GM12878 (cell line): ENCODE results near the gene LMOD3. TPM values are rescaled to one million over a fixed set of nuclear protein-coding genes. Genes with fewer than 3 reads are reported as not detected.

ENCODE experiments used
- BACH1 ChIP-seq: fragments of 450-650 bp; IDR thresholded peaks from 2 replicates; pipeline ENCODE4 v1.6.1; 2017; ENCODE audit warnings: mild to moderate bottlenecking, borderline replicate concordance
- BHLHE40 ChIP-seq, 2 experiments: fragments of 450-650 bp in 1 of 2; IDR thresholded peaks; 2 replicates each; pipeline ENCODE4 v1.6.1; 2011 to 2017; ENCODE audit warnings: low read depth in 2 of 2, borderline replicate concordance in 1 of 2, improper control_type of control experiment in 1 of 2, low read length in 1 of 2, mild to moderate bottlenecking in 1 of 2
- BRCA1 ChIP-seq: IDR thresholded peaks from 2 replicates; pipeline ENCODE4 v1.6.1; 2011; ENCODE audit warnings: low read depth, low read length, improper control_type of control experiment
- CREB1 ChIP-seq: IDR thresholded peaks from 2 replicates; pipeline ENCODE4 v1.6.1; 2012; ENCODE audit warnings: low read depth, mild to moderate bottlenecking, inconsistent platforms
- EGR1 ChIP-seq, 2 experiments: IDR thresholded peaks; 1 replicate in 1 of 2; 2 replicates in 1 of 2; pipeline ENCODE4 v1.6.1; 2011 to 2012; ENCODE audit warnings: low read depth in 2 of 2, low read length in 2 of 2, borderline replicate concordance in 1 of 2, mild to moderate bottlenecking in 1 of 2, moderate library complexity in 1 of 2
- FOXK2 ChIP-seq: fragments of 450-650 bp; IDR thresholded peaks from 2 replicates; pipeline ENCODE4 v1.6.1; 2017; ENCODE audit warnings: mild to moderate bottlenecking, moderate library complexity
- MTA3 ChIP-seq: IDR thresholded peaks from 2 replicates; pipeline ENCODE4 v1.6.1; 2012; ENCODE audit warnings: low read length, inconsistent platforms, borderline replicate concordance
- NR2C1 ChIP-seq: fragments of 450-650 bp; IDR thresholded peaks from 2 replicates; pipeline ENCODE4 v1.6.1; 2017; ENCODE audit warnings: antibody characterized with exemption, mild to moderate bottlenecking, moderate library complexity
- NRF1 ChIP-seq: conservative IDR thresholded peaks from 2 replicates; pipeline ENCODE4 v1.6.1; 2011; ENCODE audit warnings: mild to moderate bottlenecking, low read depth, low read length, improper control_type of control experiment
- POLR2AphosphoS2 ChIP-seq: IDR thresholded peaks from 2 replicates; pipeline ENCODE4 v1.6.1; 2011; ENCODE audit warnings: low read depth, mild to moderate bottlenecking, low read length, improper control_type of control experiment, moderate library complexity
- POU2F2 ChIP-seq: IDR thresholded peaks from 3 replicates; pipeline ENCODE4 v1.6.1; 2011; ENCODE audit warnings: low read depth, mild to moderate bottlenecking, low read length, borderline replicate concordance
- RAD51 ChIP-seq: fragments of 450-650 bp; IDR thresholded peaks from 2 replicates; pipeline ENCODE4 v1.6.1; 2016; ENCODE audit warnings: moderate library complexity, mild to moderate bottlenecking, inconsistent platforms
- RCOR1 ChIP-seq: conservative IDR thresholded peaks from 2 replicates; pipeline ENCODE4 v1.6.1; 2012; ENCODE audit warnings: low read depth, low read length, improper control_type of control experiment
- SRF ChIP-seq, 2 experiments: IDR thresholded peaks; 2 replicates each; pipeline ENCODE4 v1.6.1; 2011; ENCODE audit warnings: low read depth in 2 of 2, low read length in 2 of 2, mild to moderate bottlenecking in 1 of 2, moderate library complexity in 1 of 2
- STAT3 ChIP-seq: IDR thresholded peaks from 2 replicates; pipeline ENCODE4 v1.6.1; 2011; ENCODE audit warnings: low read depth, low read length, improper control_type of control experiment
- TCF3 ChIP-seq: IDR thresholded peaks from 2 replicates; pipeline ENCODE4 v1.6.1; 2012; ENCODE audit warnings: low read depth, mild to moderate bottlenecking, low read length, borderline replicate concordance; ENCODE audit not compliant: insufficient read depth
- YY1 ChIP-seq: IDR thresholded peaks from 2 replicates; pipeline ENCODE4 v1.6.1; 2011; ENCODE audit warnings: low read depth, mild to moderate bottlenecking, low read length
- ZSCAN29 ChIP-seq: fragments of 450-650 bp; IDR thresholded peaks from 2 replicates; pipeline ENCODE4 v1.6.1; 2017; ENCODE audit warnings: mild to moderate bottlenecking, moderate library complexity
- ZZZ3 ChIP-seq: IDR thresholded peaks from 2 replicates; pipeline ENCODE4 v1.6.1; 2011; ENCODE audit warnings: low read depth; ENCODE audit not compliant: control insufficient read depth, insufficient read length
- polyA plus RNA-seq, 11 experiments: library from polyadenylated mRNA; depleted of rRNA in 4 of 11; unstranded in 6 of 11; stranded (reverse) in 5 of 11; fragments of >200 nt; fragmentation: Nextera tagmentation in 4 of 11; fragmentation: Illumina TruSeq in 1 of 11; extraction: Ambion mirVana in 4 of 11; extraction: Trizol in 1 of 11; gene quantifications; 1 replicate in 1 of 11; 2 replicates in 10 of 11; pipeline versions ENCODE4 v1.2.1 to v1.2.3, GENCODE V29; 2011 to 2016; ENCODE audit warnings: inconsistent platforms in 2 of 11, missing spikeins in 2 of 11, low read depth in 1 of 11
- total RNA-seq, 4 experiments: library from RNA; depleted of rRNA in 3 of 4; stranded (reverse); fragments of >200 nt in 3 of 4; fragmentation: Illumina TruSeq in 1 of 4; extraction: Trizol in 1 of 4; gene quantifications; 2 replicates each; pipeline versions ENCODE4 v1.2.1 to v1.2.3, GENCODE V29; 2013 to 2021
- TF ChIP-seq, protein P1 (sequence below): fragments of 450-650 bp; IDR thresholded peaks from 2 replicates; pipeline ENCODE4 v1.6.1; 2017; ENCODE audit warnings: mild to moderate bottlenecking, low read depth, inconsistent platforms; ENCODE audit not compliant: poor library complexity, severe bottlenecking
- TF ChIP-seq, protein P2 (sequence below): fragments of 450-650 bp; IDR thresholded peaks from 2 replicates; pipeline ENCODE4 v1.6.1; 2017; ENCODE audit warnings: mild to moderate bottlenecking
- TF ChIP-seq, protein P3 (sequence below): IDR thresholded peaks from 2 replicates; pipeline ENCODE4 v1.6.1; 2011; ENCODE audit warnings: mild to moderate bottlenecking, low read depth, low read length, moderate library complexity; ENCODE audit not compliant: insufficient replicate concordance
- TF ChIP-seq, protein P4 (sequence below): fragments of 450-650 bp; formaldehyde crosslinking; IDR thresholded peaks from 2 replicates; pipeline ENCODE4 v1.4.0; 2022; ENCODE audit warnings: mild to moderate bottlenecking, moderate library complexity

Gene LMOD3
- total and polyA plus RNA-seq, 10 of the 15 experiments (the other 5 are each of a cell fraction or from before 2014, with no cell fraction given): 0.04 to 0.20 (median 0.09) TPM; not detected in 1

DNA sequence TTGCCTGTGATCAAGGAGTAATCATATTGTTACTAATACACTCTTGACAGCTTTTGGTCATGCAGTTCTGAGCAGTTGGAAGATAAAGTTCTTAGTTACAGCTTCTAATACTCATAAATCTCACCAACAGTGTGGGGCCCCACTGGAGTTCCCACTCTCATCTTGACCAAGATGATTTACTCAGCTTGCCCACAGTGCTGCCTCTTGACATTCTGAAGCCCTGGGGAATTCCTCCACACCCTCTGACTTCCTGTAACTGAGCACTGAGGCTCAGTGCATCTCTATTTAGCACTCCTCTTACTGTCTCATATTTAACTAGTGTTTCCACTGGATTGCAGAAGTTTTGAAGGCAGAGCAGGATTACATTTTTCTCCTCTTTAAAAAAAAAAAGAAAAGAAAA is 39.6 kb downstream of the LMOD3 start (continued):
- TF ChIP-seq, protein P1, sequence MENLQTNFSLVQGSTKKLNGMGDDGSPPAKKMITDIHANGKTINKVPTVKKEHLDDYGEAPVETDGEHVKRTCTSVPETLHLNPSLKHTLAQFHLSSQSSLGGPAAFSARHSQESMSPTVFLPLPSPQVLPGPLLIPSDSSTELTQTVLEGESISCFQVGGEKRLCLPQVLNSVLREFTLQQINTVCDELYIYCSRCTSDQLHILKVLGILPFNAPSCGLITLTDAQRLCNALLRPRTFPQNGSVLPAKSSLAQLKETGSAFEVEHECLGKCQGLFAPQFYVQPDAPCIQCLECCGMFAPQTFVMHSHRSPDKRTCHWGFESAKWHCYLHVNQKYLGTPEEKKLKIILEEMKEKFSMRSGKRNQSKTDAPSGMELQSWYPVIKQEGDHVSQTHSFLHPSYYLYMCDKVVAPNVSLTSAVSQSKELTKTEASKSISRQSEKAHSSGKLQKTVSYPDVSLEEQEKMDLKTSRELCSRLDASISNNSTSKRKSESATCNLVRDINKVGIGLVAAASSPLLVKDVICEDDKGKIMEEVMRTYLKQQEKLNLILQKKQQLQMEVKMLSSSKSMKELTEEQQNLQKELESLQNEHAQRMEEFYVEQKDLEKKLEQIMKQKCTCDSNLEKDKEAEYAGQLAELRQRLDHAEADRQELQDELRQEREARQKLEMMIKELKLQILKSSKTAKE: peak; percentile 70
- TF ChIP-seq FOXK2: no peak
- peak; percentile 45; the same call in 1 of the 2 replicates for TF ChIP-seq YY1
- 0 out of 2 replicates have a peak, but pooled peaks have one; percentile 32 for TF ChIP-seq RCOR1
- peak; percentile 73; the same call in 1 of the 2 replicates for TF ChIP-seq POLR2AphosphoS2
- TF ChIP-seq NRF1: no peak
- peak; percentile 87; the same call in 1 of the 2 replicates for TF ChIP-seq BACH1
- TF ChIP-seq, protein P2, sequence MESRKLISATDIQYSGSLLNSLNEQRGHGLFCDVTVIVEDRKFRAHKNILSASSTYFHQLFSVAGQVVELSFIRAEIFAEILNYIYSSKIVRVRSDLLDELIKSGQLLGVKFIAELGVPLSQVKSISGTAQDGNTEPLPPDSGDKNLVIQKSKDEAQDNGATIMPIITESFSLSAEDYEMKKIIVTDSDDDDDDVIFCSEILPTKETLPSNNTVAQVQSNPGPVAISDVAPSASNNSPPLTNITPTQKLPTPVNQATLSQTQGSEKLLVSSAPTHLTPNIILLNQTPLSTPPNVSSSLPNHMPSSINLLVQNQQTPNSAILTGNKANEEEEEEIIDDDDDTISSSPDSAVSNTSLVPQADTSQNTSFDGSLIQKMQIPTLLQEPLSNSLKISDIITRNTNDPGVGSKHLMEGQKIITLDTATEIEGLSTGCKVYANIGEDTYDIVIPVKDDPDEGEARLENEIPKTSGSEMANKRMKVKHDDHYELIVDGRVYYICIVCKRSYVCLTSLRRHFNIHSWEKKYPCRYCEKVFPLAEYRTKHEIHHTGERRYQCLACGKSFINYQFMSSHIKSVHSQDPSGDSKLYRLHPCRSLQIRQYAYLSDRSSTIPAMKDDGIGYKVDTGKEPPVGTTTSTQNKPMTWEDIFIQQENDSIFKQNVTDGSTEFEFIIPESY: no peak
- peak; percentile 75; the same call in 1 of the 2 replicates for TF ChIP-seq MTA3
- TF ChIP-seq RAD51: no peak
- TF ChIP-seq, protein P3, sequence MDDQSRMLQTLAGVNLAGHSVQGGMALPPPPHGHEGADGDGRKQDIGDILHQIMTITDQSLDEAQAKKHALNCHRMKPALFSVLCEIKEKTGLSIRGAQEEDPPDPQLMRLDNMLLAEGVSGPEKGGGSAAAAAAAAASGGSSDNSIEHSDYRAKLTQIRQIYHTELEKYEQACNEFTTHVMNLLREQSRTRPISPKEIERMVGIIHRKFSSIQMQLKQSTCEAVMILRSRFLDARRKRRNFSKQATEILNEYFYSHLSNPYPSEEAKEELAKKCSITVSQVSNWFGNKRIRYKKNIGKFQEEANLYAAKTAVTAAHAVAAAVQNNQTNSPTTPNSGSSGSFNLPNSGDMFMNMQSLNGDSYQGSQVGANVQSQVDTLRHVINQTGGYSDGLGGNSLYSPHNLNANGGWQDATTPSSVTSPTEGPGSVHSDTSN: peak; percentile 58
- TF ChIP-seq EGR1 (IDR thresholded peaks at IDR 0.05; ENCODE audit: borderline replicate concordance in 1 of 2, low read depth in 2 of 2, low read length in 2 of 2): no peak
- TF ChIP-seq SRF (IDR thresholded peaks at IDR 0.05; ENCODE audit: low read depth in 2 of 2, low read length in 2 of 2): no peak
- peak in 1 of 2 experiments; percentile 66; a peak in 1 of 4 replicates for TF ChIP-seq BHLHE40 (IDR thresholded peaks at IDR 0.05; ENCODE audit: borderline replicate concordance in 1 of 2, low read depth in 2 of 2, low read length in 1 of 2)
- TF ChIP-seq NR2C1: no peak
- TF ChIP-seq BRCA1: no peak
- TF ChIP-seq CREB1: peak; percentile 64; the same call in 1 of the 2 replicates
- TF ChIP-seq TCF3: no peak
- TF ChIP-seq POU2F2: peak; percentile 79; the same call in 1 of the 3 replicates
- TF ChIP-seq, protein P4, sequence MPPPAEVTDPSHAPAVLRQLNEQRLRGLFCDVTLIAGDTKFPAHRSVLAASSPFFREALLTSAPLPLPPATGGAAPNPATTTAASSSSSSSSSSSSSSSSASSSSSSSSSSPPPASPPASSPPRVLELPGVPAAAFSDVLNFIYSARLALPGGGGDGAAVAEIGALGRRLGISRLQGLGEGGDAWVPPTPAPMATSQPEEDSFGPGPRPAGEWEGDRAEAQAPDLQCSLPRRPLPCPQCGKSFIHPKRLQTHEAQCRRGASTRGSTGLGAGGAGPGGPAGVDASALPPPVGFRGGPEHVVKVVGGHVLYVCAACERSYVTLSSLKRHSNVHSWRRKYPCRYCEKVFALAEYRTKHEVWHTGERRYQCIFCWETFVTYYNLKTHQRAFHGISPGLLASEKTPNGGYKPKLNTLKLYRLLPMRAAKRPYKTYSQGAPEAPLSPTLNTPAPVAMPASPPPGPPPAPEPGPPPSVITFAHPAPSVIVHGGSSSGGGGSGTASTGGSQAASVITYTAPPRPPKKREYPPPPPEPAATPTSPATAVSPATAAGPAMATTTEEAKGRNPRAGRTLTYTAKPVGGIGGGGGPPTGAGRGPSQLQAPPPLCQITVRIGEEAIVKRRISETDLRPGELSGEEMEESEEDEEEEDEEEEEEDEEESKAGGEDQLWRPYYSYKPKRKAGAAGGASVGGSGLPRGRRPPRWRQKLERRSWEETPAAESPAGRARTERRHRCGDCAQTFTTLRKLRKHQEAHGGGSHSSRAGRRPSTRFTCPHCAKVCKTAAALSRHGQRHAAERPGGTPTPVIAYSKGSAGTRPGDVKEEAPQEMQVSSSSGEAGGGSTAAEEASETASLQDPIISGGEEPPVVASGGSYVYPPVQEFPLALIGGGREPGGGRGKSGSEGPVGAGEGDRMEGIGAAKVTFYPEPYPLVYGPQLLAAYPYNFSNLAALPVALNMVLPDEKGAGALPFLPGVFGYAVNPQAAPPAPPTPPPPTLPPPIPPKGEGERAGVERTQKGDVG (CRISPR knock-in tag): no peak
- TF ChIP-seq ZSCAN29: no peak
- no peak for TF ChIP-seq ZZZ3
- peak; percentile 90; the same call in 1 of the 2 replicates for TF ChIP-seq STAT3
